ENCODE measurements around the gene COL4A6. TPM values are rescaled to one million over a fixed set of nuclear protein-coding genes. Genes with fewer than 3 reads are reported as not detected.
A peak's percentile ranks its signal among the peaks of the same experiment; 100 is the strongest.

Gene COL4A6
- total RNA-seq, 1 experiment from 2014 or later: 177 TPM

DNA sequence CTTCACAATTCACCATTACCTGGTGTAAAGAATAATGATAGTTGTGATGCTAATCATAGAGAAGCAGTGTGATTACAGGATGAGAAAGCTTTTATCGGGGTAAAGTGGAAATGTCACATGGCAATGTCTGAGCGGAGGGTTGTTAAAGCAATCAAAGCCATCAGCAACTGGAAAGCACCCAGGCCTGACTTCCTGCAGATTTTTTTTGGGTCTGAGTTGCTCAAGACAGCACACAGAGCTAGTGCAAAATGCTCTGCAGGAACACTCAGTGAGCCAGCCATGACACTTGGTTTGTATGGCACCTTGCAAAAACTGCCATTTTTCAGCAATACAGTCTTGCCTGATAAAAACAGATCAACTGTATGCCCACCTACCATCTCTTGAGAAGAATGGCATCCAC is 152.9 kb downstream of the COL4A6 start:
- no peak for DNase-seq (ENCODE audit: extremely low read depth, low read depth)

DNA sequence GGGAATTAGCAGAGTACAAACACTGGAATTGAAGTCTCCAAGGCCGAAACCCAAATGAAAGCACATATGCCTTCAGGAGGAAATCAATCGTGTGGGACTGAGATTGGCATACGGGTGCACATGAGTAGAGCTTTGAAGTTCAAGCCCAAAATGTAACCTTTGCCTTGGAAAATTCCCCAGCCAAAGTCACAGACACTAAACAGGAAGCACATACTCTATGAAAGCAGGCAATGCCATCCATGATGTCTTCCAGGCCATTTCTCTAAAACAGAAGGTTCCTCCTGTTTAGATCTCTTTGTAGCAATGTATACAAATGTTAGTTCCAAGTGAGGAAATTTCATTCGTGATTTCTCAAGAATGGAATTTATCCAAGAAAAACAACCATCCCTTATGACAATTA is 162.5 kb downstream of the COL4A6 start:
- DNase-seq (ENCODE audit: extremely low read depth, low read depth): no peak

DNA sequence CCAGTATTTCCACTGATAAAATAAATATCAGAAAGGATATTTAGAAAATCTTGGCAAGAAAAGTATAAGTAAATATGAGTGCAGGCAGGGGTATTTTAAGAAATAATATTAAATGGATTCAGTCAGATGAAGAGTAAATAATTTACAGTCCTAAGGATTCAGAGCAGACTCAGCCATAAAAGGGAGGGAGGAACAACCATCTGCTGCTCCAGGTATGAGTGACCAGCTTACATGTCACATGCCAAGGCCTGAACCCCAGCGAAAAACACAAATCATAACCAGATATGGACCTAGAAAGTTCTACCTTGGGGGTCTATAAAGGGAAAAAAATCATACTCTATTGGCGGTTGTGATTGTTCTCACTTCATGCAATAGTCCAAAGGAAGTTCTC is 166.8 kb downstream of the COL4A6 start:
- DNase-seq (ENCODE audit: extremely low read depth, low read depth): no peak

DNA sequence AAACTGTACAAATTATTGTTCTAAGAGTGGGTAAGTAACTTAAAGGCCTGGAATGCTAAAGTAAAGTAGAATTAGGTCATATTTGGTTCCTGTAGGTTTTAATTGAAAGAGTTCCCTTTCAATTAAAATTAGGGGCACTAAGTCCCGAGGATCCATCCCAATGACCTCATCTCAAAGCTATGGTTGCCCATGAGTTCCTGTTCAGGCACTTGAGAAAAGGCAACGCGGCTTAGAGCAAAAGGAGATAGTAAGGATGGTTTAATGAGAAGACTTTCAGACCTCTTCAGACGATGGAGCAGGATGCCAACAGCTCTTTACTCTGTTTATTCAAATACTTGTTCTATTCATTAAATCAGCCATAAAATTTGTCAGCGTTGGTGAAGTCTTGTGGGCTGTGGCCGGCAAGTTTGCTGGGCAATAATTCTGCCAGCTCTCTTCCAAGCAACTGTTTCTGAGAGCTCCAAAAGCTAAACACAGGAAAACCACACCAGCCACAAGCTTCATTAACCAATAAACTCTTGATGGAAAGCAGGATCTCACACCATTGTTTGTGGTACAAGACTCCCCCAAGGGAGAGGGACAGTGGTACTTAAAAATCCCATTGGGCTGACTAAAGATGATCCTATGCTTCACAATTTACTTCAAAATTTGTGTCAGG is 167.4 kb downstream of the COL4A6 start:
- DNase-seq (ENCODE audit: extremely low read depth, low read depth): peak; percentile 32

DNA sequence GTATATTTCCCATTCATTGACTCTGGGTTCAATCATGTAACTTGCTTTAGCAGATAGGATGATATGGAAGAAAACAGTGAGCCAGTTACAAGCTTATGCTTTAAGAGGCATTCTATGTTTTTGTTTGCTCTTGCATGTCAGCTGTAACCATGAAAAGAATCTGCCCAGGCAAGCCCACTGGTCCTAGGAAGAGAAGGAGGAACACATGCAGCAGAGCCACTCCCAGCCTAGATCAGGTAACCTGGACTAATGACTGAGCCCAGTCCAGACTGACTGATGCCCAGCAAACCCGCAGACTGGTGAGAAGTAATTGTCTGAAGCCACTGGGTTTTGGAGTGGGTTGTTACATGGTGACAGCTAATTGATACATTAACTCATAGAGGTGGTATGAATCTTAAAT is 167.9 kb downstream of the COL4A6 start:
- DNase-seq (ENCODE audit: extremely low read depth, low read depth): no peak

DNA sequence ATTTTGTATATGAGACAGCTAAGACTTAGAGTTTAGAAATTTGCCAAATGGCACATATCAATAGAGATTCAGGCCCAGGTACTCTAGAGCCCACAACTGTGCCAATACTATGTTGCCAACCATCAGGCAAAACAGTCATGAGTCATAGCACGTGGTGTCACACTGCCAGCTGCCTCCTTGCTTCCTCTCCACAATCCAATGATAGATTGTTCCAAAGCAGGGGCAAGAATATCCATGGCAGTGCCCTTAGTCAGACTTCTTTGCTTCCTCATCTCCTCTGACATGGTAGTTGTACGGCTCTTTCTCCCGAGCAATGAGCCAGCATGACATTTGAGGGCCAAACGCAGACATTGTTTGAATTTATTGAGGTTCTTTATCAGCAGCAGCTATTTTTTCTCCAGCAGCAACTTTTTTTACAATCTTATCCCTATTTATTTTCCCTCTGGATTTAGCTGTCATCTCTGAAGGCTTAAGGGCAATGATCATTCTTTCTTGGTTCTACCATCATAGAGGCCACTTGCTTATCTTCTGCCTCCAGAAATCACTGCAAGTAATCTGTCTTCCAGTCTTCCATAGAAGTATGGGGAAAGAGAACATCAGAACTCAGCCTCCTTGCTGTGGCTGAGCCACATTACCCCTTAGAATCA is 169.7 kb downstream of the COL4A6 start:
- no peak for DNase-seq (ENCODE audit: extremely low read depth, low read depth)

DNA sequence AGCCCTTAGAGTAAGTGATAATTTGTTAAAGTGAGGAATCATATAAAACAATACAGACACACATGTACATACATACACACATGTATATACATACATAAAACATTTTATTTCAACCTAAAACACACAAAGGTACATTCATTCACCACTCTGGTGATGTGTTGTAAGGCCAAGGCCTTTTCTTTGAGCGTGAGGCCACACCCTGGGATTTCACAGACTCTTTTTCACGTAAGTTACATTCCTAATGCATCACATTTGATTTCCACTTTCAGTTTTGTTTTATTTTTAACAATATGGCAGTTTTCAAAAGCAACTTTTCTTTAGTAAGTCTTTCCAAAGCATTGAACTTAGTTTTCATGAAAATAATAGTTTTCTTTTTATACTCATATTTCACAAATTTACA is 170.7 kb downstream of the COL4A6 start:
- no peak for DNase-seq (ENCODE audit: extremely low read depth, low read depth)

DNA sequence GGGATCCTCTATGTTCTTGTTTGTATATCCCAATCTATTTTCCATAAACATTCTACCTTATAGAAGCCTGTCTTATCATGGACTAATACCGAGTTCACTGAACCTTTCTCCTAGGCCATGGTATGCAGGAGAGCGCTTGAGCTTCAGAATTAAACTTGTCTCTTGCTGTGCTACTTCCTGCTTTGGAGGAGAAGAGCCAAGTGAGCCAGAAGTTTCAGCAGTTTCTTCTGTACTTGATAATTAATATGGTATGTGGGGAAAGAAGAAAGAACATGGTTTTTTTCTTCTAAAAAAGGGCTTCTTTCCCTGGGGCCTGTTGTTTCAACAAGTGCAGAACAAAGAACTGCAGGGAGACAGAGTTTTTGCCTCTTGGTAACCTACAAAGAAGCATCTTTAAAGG is 173.8 kb downstream of the COL4A6 start:
- DNase-seq (ENCODE audit: extremely low read depth, low read depth): no peak

DNA sequence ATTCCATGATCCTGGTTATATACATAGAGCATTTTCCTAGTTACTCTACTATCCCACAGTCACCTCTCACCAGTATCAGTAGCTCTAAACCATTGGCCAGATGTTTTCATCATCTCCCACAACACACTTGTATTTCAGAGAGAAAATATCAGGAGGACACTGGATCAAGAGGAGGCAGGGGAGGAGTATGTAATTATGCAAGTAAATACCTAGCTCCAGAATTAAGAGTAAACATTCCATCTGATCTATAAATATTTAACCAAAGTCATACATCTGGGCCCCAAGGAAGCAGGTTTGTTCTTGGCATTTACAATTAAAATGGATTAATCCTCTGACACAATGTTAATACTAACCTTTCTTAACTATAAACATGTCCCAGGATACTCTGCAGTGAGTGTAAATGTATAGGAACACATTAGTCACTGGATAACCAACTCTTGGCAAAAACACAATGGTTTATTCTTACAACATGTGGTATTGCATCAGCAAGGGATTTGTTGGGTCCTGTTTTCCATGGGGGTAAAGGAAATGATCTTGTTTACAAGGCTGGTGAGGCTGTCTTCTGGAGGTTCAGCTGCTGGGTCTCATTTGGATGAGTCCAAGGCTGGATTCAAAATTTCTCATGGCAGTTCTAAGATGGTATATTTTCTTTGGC is 176.5 kb downstream of the COL4A6 start:
- peak; percentile 66 for DNase-seq (ENCODE audit: extremely low read depth, low read depth)

DNA sequence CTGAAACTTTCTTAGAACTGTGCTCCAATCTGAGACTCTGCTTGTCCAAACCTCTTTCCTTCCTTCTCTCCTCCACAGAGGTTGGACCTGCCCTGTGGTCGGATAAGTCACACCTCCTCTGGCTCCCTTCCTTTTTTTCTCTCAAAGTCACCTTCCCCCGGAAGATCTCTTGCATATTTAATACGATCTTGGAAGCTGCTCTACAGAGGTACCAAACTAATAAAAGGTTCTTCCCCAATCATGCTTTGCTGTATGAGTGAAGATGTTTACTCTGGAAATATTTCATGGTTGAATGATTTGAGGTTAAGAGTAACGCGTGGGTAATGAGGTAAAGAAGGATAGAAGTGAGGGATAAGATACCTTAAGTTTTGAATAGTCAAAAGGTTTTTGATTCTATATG is 180.7 kb downstream of the COL4A6 start:
- no peak for DNase-seq (ENCODE audit: extremely low read depth, low read depth)

DNA sequence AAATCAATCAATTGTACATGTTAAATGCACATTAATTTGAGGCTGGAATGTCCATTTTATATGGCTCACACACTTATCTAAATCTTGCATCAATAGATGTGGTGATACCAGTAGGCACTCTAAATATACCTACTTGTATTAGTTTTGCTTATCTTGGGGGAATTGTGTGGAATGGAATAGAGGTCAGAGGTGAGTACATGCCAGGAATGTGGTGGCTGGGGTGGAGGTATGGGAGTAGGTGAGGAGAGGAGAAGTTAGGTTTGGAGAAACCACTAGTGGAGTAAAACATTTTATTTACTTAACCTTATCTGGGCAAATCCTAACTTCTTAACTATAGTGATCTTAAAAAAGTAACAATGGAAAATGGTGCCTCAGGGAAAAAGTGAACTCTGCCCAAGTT is 183.6 kb downstream of the COL4A6 start:
- no peak for DNase-seq (ENCODE audit: extremely low read depth, low read depth)

DNA sequence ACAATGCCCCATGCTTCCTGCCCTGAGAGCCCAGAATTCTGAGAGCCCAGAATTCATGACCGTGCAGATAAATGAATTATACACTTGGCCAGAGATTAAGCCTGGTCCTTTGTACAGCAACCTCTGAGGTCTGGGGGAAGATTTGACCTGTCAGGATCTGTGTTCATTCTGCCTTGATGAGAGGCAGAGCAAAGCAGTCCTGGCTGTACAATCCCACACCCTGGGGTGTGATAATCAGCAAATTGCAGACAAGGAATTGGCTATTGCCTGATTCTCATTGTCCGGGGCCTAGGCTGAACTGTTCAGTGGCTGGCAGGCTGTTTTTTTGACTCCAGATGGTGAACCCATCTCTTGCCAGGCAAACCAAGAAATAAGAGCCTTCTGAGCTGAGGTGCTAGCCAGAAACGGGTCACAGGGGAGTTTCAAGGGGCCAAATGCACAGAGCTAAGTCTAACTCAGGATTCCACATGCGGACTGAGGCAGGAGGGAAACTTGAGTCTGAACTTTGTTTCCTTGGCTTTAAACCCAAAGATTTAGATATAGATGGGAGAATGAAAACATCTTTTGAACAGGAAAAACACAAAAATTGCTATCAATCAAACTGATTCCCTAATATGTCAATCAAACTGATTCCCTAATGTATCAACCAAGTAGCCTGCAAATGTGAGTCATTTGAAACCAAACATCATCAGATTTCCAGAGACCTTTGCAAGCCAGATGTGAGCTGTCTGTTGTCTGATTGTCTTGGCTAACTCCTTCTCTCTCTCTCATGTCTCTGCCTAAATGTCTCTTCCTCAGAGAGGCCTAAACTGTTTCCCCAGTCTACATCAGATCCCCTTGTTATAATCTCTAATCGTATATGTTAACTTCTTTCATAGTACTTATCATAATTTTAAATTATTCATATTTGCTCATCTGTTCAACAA is 187.3 kb downstream of the COL4A6 start:
- DNase-seq (ENCODE audit: extremely low read depth, low read depth): no peak

DNA sequence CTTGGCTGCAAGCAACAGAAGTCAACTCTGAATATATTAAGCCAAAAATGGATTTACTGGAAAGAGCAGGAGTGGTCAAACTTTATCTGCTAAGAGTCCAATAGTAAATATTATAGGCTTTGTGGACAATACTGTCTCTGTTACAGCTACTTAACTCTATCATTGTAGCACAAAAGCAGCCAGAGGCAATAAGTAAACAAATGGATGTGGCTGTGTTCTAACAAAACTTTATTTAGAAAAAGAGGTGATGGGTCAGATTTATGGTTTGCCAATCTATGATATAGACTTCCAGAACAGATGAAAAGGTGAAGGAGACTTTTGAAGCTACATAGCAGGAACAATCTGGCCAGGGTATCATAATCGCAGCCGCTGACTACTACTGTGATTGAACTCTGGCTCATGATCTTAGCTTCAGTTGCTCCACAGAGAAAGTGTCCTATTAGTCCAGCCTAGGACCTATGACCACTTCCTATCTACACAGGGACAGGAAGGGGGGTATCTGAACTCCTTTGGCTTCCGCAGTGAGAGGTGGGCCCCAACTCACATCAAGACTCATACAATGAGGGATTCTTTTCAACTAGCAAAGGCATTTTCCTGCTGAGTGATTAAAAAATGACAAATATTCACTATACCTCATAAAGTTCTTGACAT is 191.8 kb downstream of the COL4A6 start:
- DNase-seq (ENCODE audit: extremely low read depth, low read depth): no peak

DNA sequence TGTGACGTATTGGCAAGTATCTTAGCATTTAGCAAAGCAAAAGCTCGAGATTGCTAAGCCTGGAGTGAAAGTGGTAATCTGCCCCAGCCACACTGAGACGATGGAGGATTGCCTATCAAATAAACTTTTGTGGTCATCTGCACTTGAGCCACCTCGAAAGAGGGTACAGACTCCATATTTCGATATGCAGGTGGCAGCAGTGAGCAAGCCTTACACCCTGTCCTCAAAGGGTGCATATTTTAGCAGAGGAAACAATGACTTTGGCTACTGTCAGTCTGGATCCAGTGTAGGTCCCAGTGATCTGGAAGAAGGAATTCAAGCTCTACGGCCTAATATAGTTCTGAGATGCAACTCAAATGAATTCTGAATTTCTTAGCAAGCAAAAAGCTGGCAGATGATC is 192.8 kb downstream of the COL4A6 start:
- no peak for DNase-seq (ENCODE audit: extremely low read depth, low read depth)

DNA sequence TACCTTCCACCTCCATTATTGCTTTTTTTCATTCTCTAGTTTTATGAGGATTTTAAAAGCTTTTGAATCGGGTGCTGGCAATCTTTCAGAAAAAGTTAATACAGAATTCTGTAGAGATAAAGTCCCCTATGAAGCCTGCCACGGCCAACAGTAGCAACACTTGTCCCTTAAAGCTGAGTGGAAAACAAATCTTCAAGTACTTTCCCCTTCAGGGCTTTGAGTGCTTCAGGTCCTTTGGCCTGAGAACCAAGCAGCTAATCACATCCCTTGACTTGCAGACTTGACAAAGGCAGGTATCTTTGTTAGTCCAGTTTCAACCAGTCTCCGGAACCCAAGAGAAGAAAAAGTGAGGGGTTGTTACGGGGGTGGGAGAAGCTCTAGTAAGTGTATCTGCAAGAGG is 202.2 kb downstream of the COL4A6 start:
- DNase-seq (ENCODE audit: extremely low read depth, low read depth): no peak

DNA sequence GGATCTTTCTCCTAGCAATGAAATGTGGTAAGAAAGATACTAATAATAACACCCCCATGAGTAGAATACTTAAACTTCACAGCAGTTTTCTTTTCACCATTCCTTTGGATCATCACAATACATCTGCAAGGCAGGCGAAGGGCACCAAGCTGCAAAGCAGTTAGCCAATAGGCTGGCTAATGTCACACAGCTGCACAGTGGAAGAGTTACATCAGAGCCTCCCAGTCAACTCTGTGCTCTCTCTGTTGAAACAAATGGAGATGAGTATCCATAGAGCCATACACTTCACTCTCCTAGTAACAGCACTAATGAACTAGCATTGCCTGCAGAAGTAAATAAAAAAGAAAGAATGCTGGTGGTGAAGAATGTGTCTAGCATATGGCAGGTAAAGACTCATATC is 207.6 kb downstream of the COL4A6 start:
- DNase-seq (ENCODE audit: extremely low read depth, low read depth): no peak

DNA sequence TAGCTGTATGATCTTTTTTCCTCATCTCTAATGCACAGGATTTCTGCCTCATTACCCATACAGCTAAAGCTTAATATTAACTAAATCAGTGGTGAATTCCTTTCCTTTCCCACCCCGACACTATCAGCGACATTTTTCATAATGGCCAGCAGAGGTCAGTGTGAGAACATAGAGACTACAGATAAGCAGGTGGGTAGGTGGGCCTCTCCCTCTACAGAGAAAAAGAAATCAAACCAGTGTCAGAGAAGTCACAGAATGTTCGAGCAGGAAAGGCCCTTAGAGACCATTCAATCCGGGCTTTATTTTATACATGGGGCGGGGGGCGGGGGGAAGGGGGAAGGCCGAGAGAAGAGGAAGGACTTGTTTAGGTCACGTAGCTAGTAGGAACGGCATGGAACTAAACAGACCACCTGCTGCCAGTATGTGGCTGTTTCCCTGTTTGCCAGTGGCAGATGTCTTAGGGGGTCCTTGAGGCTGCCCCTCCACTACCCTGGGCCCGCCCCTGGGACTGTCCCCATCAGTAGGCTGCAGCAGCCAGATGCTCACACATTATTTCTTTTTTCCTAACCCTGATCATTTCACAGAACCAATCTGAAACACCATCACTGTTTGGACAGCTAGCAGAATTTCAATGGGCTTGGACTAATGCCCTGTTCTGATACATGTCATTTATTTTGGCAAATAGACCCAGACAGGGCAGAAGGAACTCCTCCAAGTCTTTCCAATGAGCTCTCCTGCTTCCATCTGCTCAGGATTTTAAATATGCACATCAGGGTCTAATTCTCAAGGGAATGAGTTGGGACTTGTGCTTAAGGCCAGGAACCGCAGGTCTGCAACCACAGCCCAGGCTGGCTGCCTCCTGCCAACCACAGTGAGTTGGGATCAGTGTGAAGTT is 213.2 kb downstream of the COL4A6 start:
- DNase-seq (ENCODE audit: extremely low read depth, low read depth): peak; percentile 59

DNA sequence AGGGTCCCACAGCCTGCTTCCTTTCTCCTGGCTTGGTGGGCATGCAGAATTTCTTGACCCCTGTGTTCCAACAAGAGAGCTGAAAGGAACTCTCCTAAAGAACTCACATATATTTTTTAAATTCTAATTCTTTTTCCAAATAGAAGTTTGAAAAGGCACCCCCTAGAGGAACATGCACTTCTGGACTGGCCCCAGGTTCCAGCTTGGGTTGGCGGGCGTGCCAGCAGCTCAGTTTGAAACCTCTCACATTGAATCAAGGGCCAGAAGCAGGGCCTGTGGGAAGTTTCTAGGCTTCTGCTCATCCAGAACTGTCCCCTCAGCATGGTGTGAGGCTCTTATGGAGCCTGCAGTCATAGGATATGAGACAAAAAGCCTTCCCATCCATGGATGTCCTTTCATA is 214.0 kb downstream of the COL4A6 start:
- DNase-seq (ENCODE audit: extremely low read depth, low read depth): no peak

DNA sequence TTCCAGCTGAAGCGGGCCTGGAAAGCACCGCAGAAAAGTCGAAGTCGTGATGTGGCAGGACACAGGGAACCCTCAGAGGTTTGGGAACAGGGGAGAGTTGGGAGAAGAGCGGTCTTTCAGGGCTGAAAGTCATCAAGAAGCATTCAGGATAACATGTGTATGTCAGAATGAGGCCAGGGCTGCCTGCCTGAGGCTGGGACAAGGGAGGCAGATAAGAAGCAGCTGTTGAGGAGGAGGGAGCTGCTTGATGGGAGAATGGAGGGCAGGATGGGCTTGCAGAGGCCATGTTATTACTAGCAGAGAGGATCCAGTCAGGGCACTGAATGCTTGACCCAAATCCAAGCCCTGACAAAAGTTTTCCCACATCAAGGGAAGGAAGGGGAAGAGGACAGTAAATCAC is 214.6 kb downstream of the COL4A6 start:
- DNase-seq (ENCODE audit: extremely low read depth, low read depth): no peak

Measured in NCI-H460 (cell line).